Stomach (tissue), 9 donors: ENCODE measurements around the gene BORCS5. TPM values are rescaled to one million over a fixed set of nuclear protein-coding genes. Genes with fewer than 3 reads are reported as not detected.
A peak's percentile ranks its signal among the peaks of the same experiment; 100 is the strongest.
"Not testable (repeated sequence)": the region's sequence is repeated elsewhere in the genome, so short reads cannot be mapped to it uniquely, and the experiment has no call there.

ENCODE experiments used
- DNase-seq, 2 donors: peaks; one replicate each; pipeline versions ENCODE4 v3.0.0 to v3.0.0-alpha.2; 2013 to 2019
- H3K27ac ChIP-seq, 5 donors: fragments of 200-600 bp in 4 of 5; sonication (generic) in 4 of 5; one replicate each; pipeline ENCODE4 v1.5.1; 2013 to 2019; ENCODE audit warnings: mild to moderate bottlenecking in 1 of 5, moderate library complexity in 1 of 5
- H3K27me3 ChIP-seq, 3 donors: fragments of 200-600 bp; sonication (generic); one replicate each; pipeline ENCODE4 v1.5.1; 2017 to 2019; ENCODE audit warnings: mixed run types in 1 of 3
- H3K36me3 ChIP-seq, 4 donors: fragments of 200-600 bp; sonication (generic); 1 replicate in 3 of 4; 2 replicates in 1 of 4; pipeline ENCODE4 v1.5.1; 2016 to 2019
- H3K4me1 ChIP-seq, 4 donors: fragments of 200-600 bp; sonication (generic); one replicate each; pipeline ENCODE4 v1.5.1; 2016 to 2019
- H3K4me3 ChIP-seq, 4 donors: fragments of 200-600 bp; sonication (generic) in 3 of 4; one replicate each; pipeline ENCODE4 v1.5.1; 2016 to 2019; ENCODE audit warnings: mild to moderate bottlenecking in 1 of 4
- H3K9me3 ChIP-seq, 4 donors: fragments of 200-600 bp; sonication (generic); one replicate each; pipeline ENCODE4 v1.5.1; 2016 to 2019
- CTCF ChIP-seq, 7 experiments: fragments of 450-650 bp in 4 of 7; fragments of 200-600 bp in 3 of 7; sonication (generic) in 3 of 7; IDR thresholded peaks; one replicate each; pipeline ENCODE4 v1.5.1; 2016 to 2019; ENCODE audit warnings: antibody characterized with exemption in 7 of 7, control low read depth in 2 of 7, mild to moderate bottlenecking in 1 of 7
- EP300 ChIP-seq: sonication (generic); formaldehyde crosslinking; IDR thresholded peaks from one replicate; pipeline ENCODE4 v1.6.1; 2017; ENCODE audit warnings: antibody characterized with exemption
- POLR2A ChIP-seq, 4 donors: fragments of 450-650 bp; IDR thresholded peaks; one replicate each; pipeline ENCODE4 v1.6.1; 2016; ENCODE audit warnings: antibody characterized with exemption in 4 of 4, control low read depth in 2 of 4, mild to moderate bottlenecking in 1 of 4, moderate library complexity in 1 of 4
- POLR2AphosphoS5 ChIP-seq, 3 donors: sonication (generic); formaldehyde crosslinking; IDR thresholded peaks; one replicate each; pipeline ENCODE4 v1.6.1; 2016; ENCODE audit warnings: antibody characterized with exemption in 3 of 3
- WGBS, 5 donors: extraction: QIAGEN DNeasy Blood & Tissue Kit in 3 of 5; methylation state at CpG; one replicate each; pipeline versions ENCODE4 v1.1.5 to v1.1.7; 2013 to 2018; 5-methylcytosine and 5-hydroxymethylcytosine counted together
- intact Hi-C: fragments of 100-400 bp; cut with DNase I; formaldehyde crosslinking; loops from one replicate; pipeline ENCODE4 v1.15.1; 2023; ENCODE audit warnings: low total_unique reads
- polyA plus RNA-seq, 3 donors: library from polyadenylated mRNA; stranded (reverse); fragments of 200-250 nt; gene quantifications; one replicate each; pipeline ENCODE4 v1.2.3, GENCODE V29; 2013
- total RNA-seq, 5 donors: library from RNA; depleted of rRNA; stranded (reverse); fragments of >200 nt; gene quantifications; one replicate each; pipeline versions ENCODE4 v1.1.0 to v1.2.3, GENCODE V29; 2014 to 2016
- donor health status: healthy with polysubstance abuse.
- donor health status: Bipolar disorder and iron deficiency.
- donor health status: healthy.

BORCS5 gene
- total and polyA plus RNA-seq, 8 donors, result 1.3 to 49.0 (median 7.5) TPM

- intact Hi-C loops, result no loop called here
- Histone ChIP-seq H3K9me3 (no peaks in the 10 kb centered on the region), H3K27me3 (no peaks in the 10 kb centered on the region), H3K4me3 (no peak overlapping the region), H3K36me3 (no peaks in the 10 kb centered on the region), H3K27ac (no peak overlapping the region), H3K4me1 (peaks cover 0 to 15% (median 3%) of the 10 kb centered on the region in 4 donors)
- DNase-seq, result no peak
- WGBS, 5 donors, result 63 to 81% (median 71%) methylated on average over 2 of the region's 2 CpGs
- TF ChIP-seq EP300 (no peak), POLR2AphosphoS5 (IDR thresholded peaks at IDR 0.05) (no peak), POLR2A (IDR thresholded peaks at IDR 0.05) (no peak), CTCF (IDR thresholded peaks at IDR 0.05) (no peak)
Observed at GRCh38 chr12:12415886-12416285, 59.0 kb downstream of the BORCS5 start.

GRCh38 chr12:12419165-12419564 is 62.3 kb downstream of the BORCS5 start:
- intact Hi-C loops, H3K4me3 ChIP-seq, H3K27ac ChIP-seq, H3K27me3 ChIP-seq, H3K36me3 ChIP-seq, DNase-seq: not testable (repeated sequence)
- H3K4me1 ChIP-seq, result peaks cover 0 to 15% (median 3%) of the 10 kb centered on the region in 4 donors
- peaks cover 0 to 15% (median 7%) of the 10 kb centered on the region in 4 donors for H3K9me3 ChIP-seq
- 97 to 100% (median 100%) methylated on average over 2 to 3 of the region's 3 CpGs for WGBS, 5 donors

- Histone ChIP-seq H3K4me1 (peaks cover 0 to 14% (median 5%) of the 10 kb centered on the region in 4 donors), H3K27me3 (no peaks in the 10 kb centered on the region), H3K4me3 (no peak overlapping the region), H3K27ac (no peak overlapping the region), H3K36me3 (peaks cover 0 to 5% (median 0%) of the 10 kb centered on the region in 4 donors), H3K9me3 (peaks cover 0 to 16% (median 7%) of the 10 kb centered on the region in 4 donors)
- DNase-seq, result no peak
- 94 to 100% (median 98%) methylated on average over 2 of the region's 2 CpGs for WGBS, 5 donors
- TF ChIP-seq EP300 (no peak), CTCF (IDR thresholded peaks at IDR 0.05) (no peak), POLR2A (IDR thresholded peaks at IDR 0.05) (no peak)
- intact Hi-C loops, result no loop called here
Observed at GRCh38 chr12:12423367-12423766, 66.5 kb downstream of the BORCS5 start.

GRCh38 chr12:12425001-12425400 is 68.1 kb downstream of the BORCS5 start:
- peaks cover 0 to 16% (median 7%) of the 10 kb centered on the region in 4 donors for H3K9me3 ChIP-seq
- H3K4me1 ChIP-seq, result peaks cover 0 to 14% (median 5%) of the 10 kb centered on the region in 4 donors
- DNase-seq, result no peak
- no peaks in the 10 kb centered on the region for H3K27me3 ChIP-seq
- no peak overlapping the region for H3K4me3 ChIP-seq
- 75 to 96% (median 92%) methylated on average over 2 of the region's 2 CpGs for WGBS, 5 donors
- intact Hi-C loops, result no loop called here
- H3K36me3 ChIP-seq, result peaks cover 0 to 5% (median 0%) of the 10 kb centered on the region in 4 donors
- H3K27ac ChIP-seq, result peak overlapping the region in 3 of 5 donors; percentile 9 to 26 (median 22)
- TF ChIP-seq CTCF (IDR thresholded peaks at IDR 0.05) (no peak), POLR2A (IDR thresholded peaks at IDR 0.05) (no peak), POLR2AphosphoS5 (IDR thresholded peaks at IDR 0.05) (no peak), EP300 (no peak)

- Histone ChIP-seq H3K27me3 (no peaks in the 10 kb centered on the region), H3K27ac (peak overlapping the region in 3 of 5 donors; percentile 9 to 53 (median 26)), H3K36me3 (peaks cover 0 to 5% (median 0%) of the 10 kb centered on the region in 4 donors), H3K4me1 (peaks cover 0 to 14% (median 8%) of the 10 kb centered on the region in 4 donors), H3K9me3 (peaks cover 0 to 16% (median 7%) of the 10 kb centered on the region in 4 donors), H3K4me3 (no peak overlapping the region)
- no peak for TF ChIP-seq POLR2A (IDR thresholded peaks at IDR 0.05)
- TF ChIP-seq CTCF (IDR thresholded peaks at IDR 0.05), result no peak
- TF ChIP-seq EP300, result no peak
- TF ChIP-seq POLR2AphosphoS5 (IDR thresholded peaks at IDR 0.05), result no peak
- WGBS, 5 donors, result 29 to 56% (median 43%) methylated on average over 1 of the region's 1 CpG
- intact Hi-C loops, result no loop called here
- peak in 1 of 2 donors; percentile 48 for DNase-seq
Observed at GRCh38 chr12:12425616-12426015, 68.7 kb downstream of the BORCS5 start.
